HG02885 (cell line): ENCODE results near the gene METTL2A.
A peak's percentile ranks its signal among the peaks of the same experiment; 100 is the strongest.
"Not testable (repeated sequence)": the region's sequence is repeated elsewhere in the genome, so short reads cannot be mapped to it uniquely, and the experiment has no call there.

Experiments
- ATAC-seq: cut with Tn5 transposase; IDR thresholded peaks from one replicate; pipeline ENCODE4 v1.9.1; 2021; ENCODE audit warnings: mild to moderate bottlenecking; ENCODE audit not compliant: unreplicated experiment, poor library complexity

Gene METTL2A

DNA sequence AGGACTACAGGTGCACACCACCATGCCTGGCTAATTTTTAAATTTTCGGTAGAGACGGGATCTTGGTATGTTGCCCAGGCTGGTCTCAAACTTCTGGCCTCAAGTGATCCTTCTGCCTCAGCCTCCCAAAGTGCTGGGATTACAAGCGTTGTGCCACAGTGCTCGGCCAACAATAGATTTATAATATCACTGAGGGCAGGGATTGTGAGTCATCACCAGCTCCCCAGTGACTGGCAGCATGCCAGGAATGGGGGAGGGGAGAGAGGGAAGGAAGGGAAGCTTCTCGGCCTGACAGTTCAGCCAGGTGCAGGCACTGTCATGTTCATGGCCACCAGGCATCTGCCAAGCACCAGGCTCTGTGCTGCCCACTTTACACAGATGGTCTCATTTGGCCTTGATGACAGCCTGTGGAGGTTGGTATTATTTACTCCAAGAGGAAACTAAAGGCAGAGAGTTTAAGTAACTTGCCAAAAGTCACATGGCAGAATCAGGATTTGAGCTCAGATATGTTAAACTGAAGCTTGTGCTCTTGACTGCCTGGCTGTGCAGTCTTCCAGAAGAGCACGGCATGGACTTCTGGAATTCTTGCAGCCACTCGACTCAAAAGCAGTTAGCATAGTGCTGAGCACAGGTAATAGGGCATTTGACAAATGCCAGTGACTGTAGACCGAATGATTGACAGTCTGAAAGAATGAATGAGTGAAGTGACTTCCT is 47.1 kb downstream of the METTL2A start:
- not testable (repeated sequence) for ATAC-seq

GRCh38 chr17:62471380-62471880 is 47.7 kb downstream of the METTL2A start:
- ATAC-seq, result not testable (repeated sequence)

DNA sequence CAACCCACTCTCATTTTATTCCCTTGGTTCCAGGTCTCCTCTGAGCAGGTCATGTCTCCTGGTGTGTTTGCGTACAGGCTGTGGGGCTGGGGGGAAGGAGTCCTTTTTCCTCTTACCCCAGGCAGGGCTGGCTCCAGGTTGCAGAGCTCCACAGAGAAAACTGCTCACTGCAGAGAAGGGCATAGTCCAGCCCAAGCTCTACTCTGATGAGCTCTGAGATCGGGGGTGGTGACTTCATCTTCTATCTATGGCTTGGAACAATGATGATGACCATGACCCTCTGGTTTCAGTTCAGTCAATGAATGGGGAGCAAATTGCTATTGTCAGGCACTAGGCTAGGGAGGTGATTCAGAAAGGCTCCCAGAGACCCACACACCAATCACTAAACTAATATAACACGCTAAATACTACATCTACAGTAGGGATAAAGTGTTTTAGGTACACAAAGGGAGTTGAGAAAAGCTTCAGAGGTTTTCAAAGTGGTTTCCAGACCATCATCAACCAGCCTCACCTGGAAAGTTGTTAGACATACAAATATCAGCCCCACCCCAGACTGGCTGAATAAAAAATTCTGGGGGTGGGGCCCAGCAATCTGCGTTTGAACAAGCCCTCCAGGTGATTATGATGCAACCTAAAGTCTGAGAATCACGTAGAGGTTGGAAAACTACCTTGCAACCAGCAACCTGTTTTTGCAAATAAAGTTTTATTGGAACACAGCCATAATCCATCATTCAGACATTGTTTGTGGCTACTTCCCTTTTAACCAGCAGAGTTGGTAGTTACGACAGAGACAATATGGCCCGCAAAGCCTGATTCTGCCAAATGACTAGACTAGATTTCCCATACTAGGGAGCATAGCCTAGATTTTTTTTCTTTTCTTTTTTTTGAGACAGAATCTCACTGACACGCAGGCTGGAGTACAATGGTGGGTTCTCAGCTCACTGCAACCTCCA is 49.6 kb downstream of the METTL2A start:
- ATAC-seq, result not testable (repeated sequence)

DNA sequence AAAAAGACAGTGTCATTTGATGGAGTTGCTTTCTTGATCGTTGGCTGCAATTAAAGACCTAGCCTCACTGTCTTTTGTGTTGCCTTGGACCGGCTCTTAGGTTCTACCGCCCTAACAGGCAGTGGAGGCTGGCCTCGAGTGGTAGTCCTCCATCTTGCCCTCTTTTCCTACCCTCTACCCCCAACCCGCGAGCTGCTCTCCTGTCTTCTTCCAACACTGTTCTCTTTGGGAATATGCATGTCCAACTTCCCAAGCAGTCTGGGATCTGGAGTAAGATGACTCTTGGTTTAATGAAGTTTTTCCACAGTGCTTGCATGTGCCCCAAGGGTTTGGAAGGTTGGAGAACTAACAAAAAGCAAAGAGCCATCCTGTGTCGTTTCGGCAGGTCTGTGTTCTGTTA is 53.4 kb downstream of the METTL2A start:
- ATAC-seq, result not testable (repeated sequence)

- ATAC-seq, result peak; percentile 28
Measured at GRCh38 chr17:62477718-62478408, 54.2 kb downstream of the METTL2A start.

DNA sequence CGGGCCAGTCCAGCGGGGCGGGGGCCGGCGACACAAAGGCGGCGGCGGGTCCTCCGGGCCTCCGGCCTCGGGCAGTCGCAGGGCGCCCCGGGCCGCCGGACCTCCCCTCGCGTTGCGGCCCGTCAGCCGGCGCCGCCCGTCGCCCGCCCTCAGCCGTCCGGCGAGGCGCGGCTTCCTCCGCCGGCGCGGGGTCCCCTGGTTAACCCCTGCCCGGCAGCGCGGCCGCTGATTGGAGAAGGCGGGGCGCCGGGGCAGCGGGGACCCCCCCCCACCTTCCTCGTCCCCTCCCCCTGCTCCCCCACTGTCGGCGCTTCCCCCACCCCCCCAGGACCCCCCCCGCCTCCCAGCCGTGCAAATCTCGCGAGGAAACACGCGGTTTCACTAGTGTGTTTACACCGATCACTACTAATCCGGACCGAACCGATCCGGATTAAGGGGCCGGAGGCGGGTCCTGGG is 54.8 kb downstream of the METTL2A start, which contains the start of gene TLK2:
Gene TLK2 (plus strand): TSS at position 402 of the 456 bp plus-strand sequence. CDS start 2,301 bp downstream, outside the sequence.
- ATAC-seq, result peak; percentile 78

GRCh38 chr17:62478880-62479638 is 55.4 kb downstream of the METTL2A start:
- ATAC-seq, result peak; percentile 36

DNA sequence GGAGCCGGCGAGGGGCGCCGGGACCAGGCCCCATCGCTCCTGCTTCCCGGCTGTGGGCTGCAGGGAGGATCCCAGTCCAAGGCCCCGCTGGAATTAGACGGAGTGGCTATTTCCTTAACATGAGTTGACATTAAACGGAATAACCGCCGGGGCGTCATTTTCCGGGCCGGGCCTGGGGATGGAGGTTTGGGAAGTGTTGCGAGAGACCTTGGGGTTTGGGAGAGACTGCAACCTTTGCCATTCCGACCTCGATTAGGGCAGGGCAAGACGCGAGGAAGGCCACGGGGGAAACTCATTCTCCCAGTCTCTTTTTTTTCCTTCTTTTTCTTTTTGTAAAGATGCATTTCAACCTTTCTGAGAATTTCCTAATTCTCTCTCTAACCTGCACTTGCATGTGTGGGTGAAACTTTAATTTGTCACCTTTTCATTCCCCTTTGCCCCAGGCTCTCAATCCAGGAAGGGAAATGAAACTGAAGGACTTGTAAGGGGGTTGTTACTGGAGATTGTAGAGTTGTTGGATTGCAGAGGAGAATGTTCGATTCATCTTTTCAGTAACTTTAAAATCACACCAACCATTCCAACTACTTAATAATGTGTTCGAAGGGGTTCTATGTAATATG is 56.1 kb downstream of the METTL2A start:
- not testable (repeated sequence) for ATAC-seq

DNA sequence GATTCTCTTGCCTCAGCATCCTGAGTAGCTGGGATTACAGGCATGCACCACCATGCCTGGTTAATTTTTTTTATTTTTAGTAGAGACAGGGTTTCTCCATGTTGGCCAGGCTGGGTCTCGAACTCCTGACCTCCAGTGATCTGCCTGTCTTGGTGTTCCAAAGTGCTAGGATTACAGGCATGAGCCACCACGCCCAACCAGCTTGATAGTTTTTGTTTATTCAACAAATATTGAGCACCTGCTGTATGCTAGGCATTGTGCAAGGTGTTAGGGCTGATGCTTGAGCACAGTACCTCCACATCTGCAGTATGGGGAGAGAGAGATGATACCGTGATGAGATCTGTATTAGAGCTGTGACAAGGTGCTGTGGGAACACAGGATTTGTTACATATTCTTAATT is 58.9 kb downstream of the METTL2A start:
- ATAC-seq, result not testable (repeated sequence)

GRCh38 chr17:62490990-62491389 is 67.3 kb downstream of the METTL2A start:
- not testable (repeated sequence) for ATAC-seq

- not testable (repeated sequence) for ATAC-seq
Measured at GRCh38 chr17:62493049-62493655, 69.5 kb downstream of the METTL2A start.

- ATAC-seq, result not testable (repeated sequence)
Measured at GRCh38 chr17:62494073-62494472, 70.4 kb downstream of the METTL2A start.

GRCh38 chr17:62496344-62496743 is 72.6 kb downstream of the METTL2A start:
- not testable (repeated sequence) for ATAC-seq

DNA sequence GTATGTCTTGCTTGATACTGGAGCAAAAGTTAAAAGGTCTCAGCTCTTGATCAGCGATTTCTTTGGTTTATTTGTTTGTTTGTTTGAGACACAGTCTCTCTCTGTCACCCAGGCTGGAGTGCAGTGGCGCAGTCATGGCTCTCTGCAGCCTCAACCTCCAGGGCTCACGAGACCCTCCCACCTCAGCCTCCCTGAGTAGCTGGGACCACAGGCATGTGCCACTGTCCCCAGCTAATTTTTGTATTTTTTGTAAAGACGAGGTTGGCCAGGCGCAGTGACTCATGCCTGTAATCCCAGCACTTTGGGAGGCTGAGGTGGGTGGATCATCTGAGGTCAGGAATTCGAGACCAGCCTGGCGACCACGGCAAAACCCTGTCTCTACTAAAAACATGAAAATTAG is 75.1 kb downstream of the METTL2A start:
- ATAC-seq, result not testable (repeated sequence)
